Measurements from ENCODE around the gene INS.

INS gene

DNA sequence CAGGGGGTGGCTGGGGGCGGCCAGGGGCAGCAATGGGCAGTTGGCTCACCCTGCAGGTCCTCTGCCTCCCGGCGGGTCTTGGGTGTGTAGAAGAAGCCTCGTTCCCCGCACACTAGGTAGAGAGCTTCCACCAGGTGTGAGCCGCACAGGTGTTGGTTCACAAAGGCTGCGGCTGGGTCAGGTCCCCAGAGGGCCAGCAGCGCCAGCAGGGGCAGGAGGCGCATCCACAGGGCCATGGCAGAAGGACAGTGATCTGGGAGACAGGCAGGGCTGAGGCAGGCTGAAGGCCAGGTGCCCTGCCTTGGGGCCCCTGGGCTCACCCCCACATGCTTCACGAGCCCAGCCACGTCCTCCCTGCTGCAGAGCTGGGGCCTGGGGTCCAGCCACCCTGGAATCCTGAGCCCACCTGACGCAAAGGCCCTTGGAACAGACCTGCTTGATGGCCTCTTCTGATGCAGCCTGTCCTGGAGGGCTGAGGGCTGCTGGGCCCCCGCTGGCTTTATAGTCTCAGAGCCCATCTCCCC is at the start of gene INS:
Gene INS (minus strand): TSS at position 474 of the 524 bp plus-strand sequence. CDS start 238 bp downstream, at position 236.
- no peak for DNase-seq (ENCODE audit: low spot score)

DNA sequence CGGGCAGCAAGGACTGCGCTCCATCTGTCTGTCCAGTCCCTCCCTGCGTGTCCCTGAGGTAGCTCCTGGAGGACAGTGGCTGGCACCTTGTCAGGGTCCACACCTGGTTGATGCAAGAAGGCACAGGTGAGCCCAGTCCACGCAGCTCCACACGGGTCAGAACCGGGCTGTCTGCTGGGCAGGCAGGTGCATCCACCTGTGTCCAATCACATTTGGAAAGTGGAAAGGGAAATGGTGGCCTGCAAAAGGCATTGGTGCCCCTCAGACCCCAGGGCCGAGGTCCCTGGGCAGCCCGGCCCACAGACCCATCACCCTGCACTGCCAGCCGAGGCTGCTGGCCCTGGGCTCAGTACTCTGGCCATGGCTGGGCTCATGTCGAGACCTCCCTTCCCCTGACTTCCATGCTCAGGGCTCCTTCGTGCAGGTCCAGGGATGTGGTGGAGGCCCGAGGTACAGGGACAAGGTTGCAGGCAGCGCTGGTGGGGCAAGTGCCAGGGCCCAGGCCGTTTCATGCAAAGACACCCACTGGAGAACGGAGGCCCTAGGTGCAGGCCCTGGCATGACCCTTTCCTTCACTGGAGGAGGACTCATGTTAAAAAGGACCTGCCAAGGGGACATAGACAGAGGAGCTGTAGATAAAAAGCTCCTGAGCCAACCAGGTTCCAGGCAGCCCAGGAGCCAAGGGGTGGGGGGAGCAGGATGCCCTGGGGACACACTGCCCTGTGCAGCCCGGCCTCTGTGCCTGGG is 49.5 kb upstream of the INS start:
- DNase-seq (ENCODE audit: low spot score): no peak

- DNase-seq (ENCODE audit: low spot score): no peak
Observed at GRCh38 chr11:2209900-2210321, 48.9 kb upstream of the INS start.

DNA sequence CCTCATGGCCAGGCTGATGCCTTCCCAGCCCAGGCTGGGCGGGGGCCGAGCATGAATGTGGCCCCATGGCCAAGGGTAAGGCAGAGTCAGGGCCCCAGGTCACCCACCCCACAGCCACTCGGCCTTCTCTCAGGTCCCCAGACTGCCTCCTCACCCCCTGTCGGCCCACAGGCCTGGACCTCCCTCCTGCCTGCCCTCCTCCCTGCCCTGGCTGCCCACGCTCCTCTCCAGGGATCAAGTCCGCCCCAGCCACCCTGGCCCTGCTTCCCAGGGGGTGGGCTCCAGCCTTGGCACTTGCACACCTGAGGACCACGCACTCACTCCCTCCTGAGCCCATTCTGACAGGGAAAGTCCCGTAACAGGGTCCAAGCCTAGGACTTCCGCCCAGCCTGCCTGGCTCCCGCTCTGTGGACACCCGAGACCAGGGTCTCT is 48.4 kb upstream of the INS start:
- no peak for DNase-seq (ENCODE audit: low spot score)

- DNase-seq (ENCODE audit: low spot score): no peak
Observed at GRCh38 chr11:2208691-2209369, 47.8 kb upstream of the INS start.

DNA sequence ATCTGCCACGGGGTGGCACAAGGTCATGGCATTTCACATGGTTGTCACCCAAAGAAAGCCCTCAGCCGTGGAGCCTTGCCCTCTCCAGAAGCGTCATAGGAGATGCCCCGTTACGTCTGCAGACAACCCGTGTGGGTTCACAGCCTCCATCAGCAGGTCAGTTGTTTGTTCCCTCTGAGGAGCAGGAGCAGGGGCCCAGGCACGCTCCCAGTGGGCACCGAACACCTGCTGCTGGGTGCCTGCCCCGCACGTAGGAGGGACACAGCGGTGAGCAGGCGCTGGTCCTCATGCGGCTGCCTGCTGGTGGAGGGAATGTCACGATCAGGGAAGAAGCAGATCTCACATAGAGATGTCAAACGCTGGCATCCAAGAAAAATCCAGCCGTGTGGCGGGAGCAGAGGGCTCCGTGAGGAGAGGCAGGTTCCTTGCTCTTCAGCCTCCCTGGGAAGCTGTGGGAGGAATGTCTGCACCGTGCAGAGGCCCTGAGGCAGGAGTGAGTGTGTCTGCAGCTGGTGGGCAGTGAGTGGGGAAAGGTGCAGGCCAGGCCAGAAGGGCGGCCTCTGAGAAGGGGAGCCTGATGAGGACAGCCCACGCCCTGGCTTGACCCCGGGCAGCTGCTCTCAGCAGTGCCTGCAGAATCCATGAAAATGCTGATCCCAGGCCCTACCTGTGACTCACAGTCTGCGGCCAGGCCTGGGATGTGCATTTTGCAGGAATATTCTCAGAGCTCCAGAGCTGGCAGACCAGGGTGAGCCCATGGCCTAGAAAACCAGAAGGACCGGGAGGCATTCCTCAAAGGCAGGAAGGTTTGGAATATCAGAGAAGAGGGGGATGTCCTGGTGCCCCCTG is 47.0 kb upstream of the INS start:
- DNase-seq (ENCODE audit: low spot score): no peak

- DNase-seq (ENCODE audit: low spot score): no peak
Observed at GRCh38 chr11:2207212-2207611, 46.2 kb upstream of the INS start.

- DNase-seq (ENCODE audit: low spot score): no peak
Observed at GRCh38 chr11:2205981-2206690, 45.1 kb upstream of the INS start.

GRCh38 chr11:2205214-2205720 is 44.3 kb upstream of the INS start:
- no peak for DNase-seq (ENCODE audit: low spot score)

DNA sequence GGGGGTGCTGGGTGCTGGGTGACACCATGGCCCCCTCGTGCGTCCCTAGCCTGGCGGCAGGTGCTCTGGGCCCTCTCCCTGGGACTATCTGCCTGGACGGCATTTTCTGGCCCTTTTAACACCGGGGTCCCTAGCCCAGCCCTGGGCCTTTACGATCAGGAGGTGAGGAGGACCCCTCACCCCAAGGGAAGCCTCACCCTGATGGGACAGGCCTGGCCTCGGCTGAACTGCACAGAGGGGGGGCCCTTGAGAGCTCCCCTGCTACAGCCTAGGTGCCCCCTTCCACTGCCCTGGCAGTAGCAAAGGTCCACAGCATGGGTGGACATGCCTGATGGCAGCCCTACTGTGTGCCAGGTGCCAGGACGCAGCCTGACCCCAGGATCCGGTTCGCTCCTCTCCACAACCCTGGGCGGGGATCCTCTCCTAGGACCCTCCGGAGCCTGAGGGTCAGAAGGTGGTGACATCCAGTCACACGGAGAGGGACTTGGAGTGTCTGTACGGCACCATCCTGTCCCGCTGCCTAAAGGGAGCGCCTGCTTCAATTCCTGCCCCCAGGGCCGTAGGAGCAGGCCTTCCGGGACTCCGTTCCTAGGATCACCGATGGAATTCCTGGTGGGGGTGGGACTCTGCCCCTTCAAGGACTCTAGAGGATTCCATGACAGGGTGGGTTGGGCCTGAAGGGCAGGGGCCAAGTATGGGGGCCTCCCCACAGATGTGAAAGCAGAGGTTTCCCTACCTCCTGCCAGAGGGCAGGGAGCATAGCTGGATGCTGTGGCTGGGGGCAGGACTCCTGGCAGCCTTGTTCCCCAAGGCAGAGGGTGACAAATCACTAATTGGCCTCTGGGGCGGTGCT is 43.6 kb upstream of the INS start:
- no peak for DNase-seq (ENCODE audit: low spot score)

GRCh38 chr11:2203440-2204259 is 42.6 kb upstream of the INS start:
- no peak for DNase-seq (ENCODE audit: low spot score)

DNA sequence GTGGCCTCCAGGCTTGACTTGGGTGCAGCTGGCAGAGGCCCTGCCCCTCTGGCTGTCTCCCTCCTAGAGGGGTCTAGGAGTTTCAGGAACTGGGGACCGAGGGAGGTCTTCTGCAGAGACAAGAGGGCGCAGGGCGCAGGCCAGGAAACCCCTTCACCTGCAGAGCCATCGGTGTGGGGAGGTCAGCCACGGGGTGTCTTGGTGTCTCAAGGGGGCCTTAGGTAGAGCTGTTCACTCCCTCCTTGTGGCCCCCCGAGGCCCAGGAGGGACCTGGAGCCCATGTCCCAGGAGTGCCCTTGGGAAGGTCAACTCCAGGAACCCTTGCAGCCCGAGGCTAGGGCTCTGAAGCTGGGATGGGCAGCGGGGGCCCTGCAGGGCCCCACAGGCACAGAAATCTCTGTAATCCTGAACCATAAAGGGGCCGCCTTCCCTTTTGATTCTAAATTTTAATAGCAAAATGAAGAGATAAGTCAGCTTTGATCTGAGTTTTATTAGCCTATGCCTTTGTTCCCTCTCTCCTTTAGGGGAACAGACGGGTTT is 42.0 kb upstream of the INS start:
- no peak for DNase-seq (ENCODE audit: low spot score)

GRCh38 chr11:2202071-2202899 is 41.3 kb upstream of the INS start:
- DNase-seq (ENCODE audit: low spot score): no peak

GRCh38 chr11:2201542-2201941 is 40.5 kb upstream of the INS start:
- DNase-seq (ENCODE audit: low spot score): no peak

- DNase-seq (ENCODE audit: low spot score): no peak
Observed at GRCh38 chr11:2200957-2201519, 40.0 kb upstream of the INS start.

DNA sequence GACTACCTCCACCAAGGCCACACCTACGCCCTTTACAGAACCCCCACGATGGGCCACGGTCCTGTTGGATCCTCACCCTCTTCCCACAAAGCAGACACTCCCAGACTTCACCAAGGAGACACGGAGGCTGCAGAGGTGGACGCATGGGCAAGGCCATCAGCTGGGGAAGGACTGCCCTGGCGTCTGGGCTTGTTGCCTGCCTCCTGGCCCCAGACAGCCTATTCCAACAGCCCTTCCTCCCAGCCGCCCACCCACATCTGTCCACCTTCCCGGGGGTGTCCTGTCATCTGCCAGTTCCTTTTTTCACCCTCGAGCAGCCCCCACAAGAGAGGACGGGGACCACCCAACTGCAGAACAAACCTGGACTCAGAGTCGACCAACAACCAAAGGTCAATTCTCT is 39.5 kb upstream of the INS start:
- DNase-seq (ENCODE audit: low spot score): no peak

- no peak for DNase-seq (ENCODE audit: low spot score)
Observed at GRCh38 chr11:2199466-2200341, 38.7 kb upstream of the INS start.
